K562 (cell line): Measurements from ENCODE around the gene RYR1. TPM values are rescaled to one million over a fixed set of nuclear protein-coding genes. Genes with fewer than 3 reads are reported as not detected.

Source experiments
- ATAC-seq: fragments of 200-7000 bp; cut with Tn5 transposase; 3 replicates; pipeline ENCODE4 v1.9.1; 2020; ENCODE audit warnings: moderate library complexity
- BruUV-seq: library from RNA; stranded (reverse); fragments of 400-500 nt; replicated peaks from 2 replicates; lab custom pipeline; 2021; lab: Mats Ljungman, UMichigan
- CTCF ChIA-PET: fragments of 300-600 bp; formaldehyde crosslinking; extraction: SDS; loops from one replicate; lab custom pipeline; 2021; ENCODE audit warnings: low intra/inter-chr PET ratio; lab: Yijun Ruan, JAX
- POLR2A ChIA-PET: fragments of 300-600, 350-650 bp; sonication (Branson Sonifier 250); formaldehyde crosslinking; extraction: SDS; loops from one replicate; lab custom pipeline; 2021; ENCODE audit warnings: antibody characterized with exemption, inconsistent platforms; lab: Yijun Ruan, JAX
- DNase-seq, 4 experiments: peaks; one replicate each; pipeline versions ENCODE4 v3.0.0 to v3.0.0-alpha.2; 2011 to 2018; ENCODE audit warnings: low spot score in 3 of 4, mixed read lengths in 3 of 4; ENCODE audit errors: extremely low read depth in 1 of 4
- FAIRE-seq: peaks from 2 replicates; lab custom pipeline; 2011; peaks lifted over from hg19 to GRCh38; lab: Jason Lieb, UNC
- H2AFZ ChIP-seq: 2 replicates; pipeline ENCODE4 v1.6.0; 2011; ENCODE audit warnings: low read depth, low read length, control low read depth, inconsistent platforms
- H3K27ac ChIP-seq: fragments of 200-600 bp; 3 replicates; pipeline ENCODE4 v1.8.0; 2011; ENCODE audit warnings: low read depth, mild to moderate bottlenecking, control low read depth, inconsistent platforms, low read length, moderate library complexity, mixed read lengths; ENCODE audit errors: extremely low read depth
- H3K27me3 ChIP-seq, 2 experiments: fragments of 300-600 bp in 1 of 2; 2 replicates in 1 of 2; 3 replicates in 1 of 2; pipeline versions ENCODE4 v1.6.0 to v1.8.0; 2011; ENCODE audit warnings: inconsistent platforms in 2 of 2, low read length in 2 of 2, mild to moderate bottlenecking in 1 of 2, mixed read lengths in 1 of 2, moderate library complexity in 1 of 2; ENCODE audit not compliant: control insufficient read depth in 2 of 2, insufficient read depth in 2 of 2
- H3K36me3 ChIP-seq: fragments of 300-600 bp; 3 replicates; pipeline ENCODE4 v1.8.0; 2011; ENCODE audit warnings: mild to moderate bottlenecking, low read length, inconsistent platforms; ENCODE audit not compliant: control insufficient read depth, insufficient read depth
- H3K4me1 ChIP-seq, 2 experiments: fragments of 200-600 bp in 1 of 2; replicated peaks in 1 of 2; 2 replicates in 1 of 2; 3 replicates in 1 of 2; pipeline versions ENCODE4 v1.5.1 to v1.8.0; 2011; ENCODE audit warnings: inconsistent platforms in 2 of 2, low read length in 2 of 2, mild to moderate bottlenecking in 1 of 2, mixed read lengths in 1 of 2, moderate library complexity in 1 of 2; ENCODE audit not compliant: control insufficient read depth in 2 of 2, insufficient read depth in 2 of 2
- H3K4me2 ChIP-seq: 2 replicates; pipeline ENCODE4 v1.6.1; 2011; ENCODE audit warnings: low read length, control low read depth, inconsistent platforms, mixed read lengths; ENCODE audit not compliant: insufficient read depth
- H3K4me3 ChIP-seq: fragments of 200-600 bp; sonication (generic), shearing (Covaris generic); 2 replicates; pipeline ENCODE4 v1.5.1; 2016; ENCODE audit warnings: control low read depth, inconsistent platforms
- H3K79me2 ChIP-seq: fragments of 200-600 bp; 3 replicates; pipeline ENCODE4 v1.8.0; 2011; ENCODE audit warnings: low read length, inconsistent platforms; ENCODE audit not compliant: control insufficient read depth, insufficient read depth
- H3K9ac ChIP-seq, 2 experiments: 2 replicates each; pipeline versions ENCODE4 v1.6.0 to v1.6.1; 2011; ENCODE audit warnings: low read depth in 2 of 2, low read length in 2 of 2, control low read depth in 1 of 2, inconsistent platforms in 1 of 2, mild to moderate bottlenecking in 1 of 2, mixed read lengths in 1 of 2; ENCODE audit not compliant: insufficient read depth in 1 of 2
- H3K9me1 ChIP-seq: one replicate; pipeline ENCODE4 v1.6.0; 2011; ENCODE audit warnings: inconsistent platforms, mild to moderate bottlenecking, low read length, moderate library complexity; ENCODE audit not compliant: control insufficient read depth, insufficient read depth
- H3K9me3 ChIP-seq: replicated peaks from 2 replicates; pipeline ENCODE4 v1.5.1; 2011; ENCODE audit warnings: low read depth, low read length, inconsistent platforms; ENCODE audit not compliant: control insufficient read depth, insufficient read depth
- H4K20me1 ChIP-seq: replicated peaks from 2 replicates; pipeline ENCODE4 v1.6.1; 2011; ENCODE audit warnings: low read length, inconsistent platforms, mixed read lengths; ENCODE audit not compliant: control insufficient read depth, insufficient read depth
- GATA2 ChIP-seq: sonication (generic); formaldehyde crosslinking; IDR thresholded peaks from 2 replicates; pipeline ENCODE4 v1.4.0; 2020; ENCODE audit warnings: mild to moderate bottlenecking, missing genetic modification reagents
- HDAC1 ChIP-seq, 2 experiments: fragments of 450-650 bp; IDR thresholded peaks; 2 replicates each; pipeline ENCODE4 v1.6.1; 2016 to 2017; ENCODE audit warnings: inconsistent platforms in 1 of 2, mild to moderate bottlenecking in 1 of 2, moderate library complexity in 1 of 2
- SMAD2 ChIP-seq: fragments of 150-350 bp; IDR thresholded peaks from 2 replicates; pipeline ENCODE4 v1.6.1; 2014; ENCODE audit warnings: low read depth, mild to moderate bottlenecking, low read length
- SPI1 ChIP-seq: IDR thresholded peaks from 2 replicates; pipeline ENCODE4 v1.6.1; 2011; ENCODE audit warnings: low read depth, low read length, control low read depth, borderline replicate concordance
- ZBED1 ChIP-seq: IDR thresholded peaks from 2 replicates; pipeline ENCODE4 v1.6.1; 2014
- ZNF253 ChIP-seq: fragments of 250-450 bp; sonication (Bioruptor Pico); conservative IDR thresholded peaks from 2 replicates; pipeline ENCODE4 v1.6.1; 2021; ENCODE audit warnings: mild to moderate bottlenecking
- WGBS: fragments of 100-300 bp; shearing (Covaris generic); methylation state at CpG from one replicate; pipeline ENCODE4 v1.1.6; 2016; ENCODE audit warnings: low coverage, mixed read lengths; ENCODE audit not compliant: insufficient coverage; ENCODE audit errors: missing lambda C conversion rate; 5-methylcytosine and 5-hydroxymethylcytosine counted together
- in situ Hi-C: fragments of 300-500 bp; cut with MboI; formaldehyde crosslinking; loops from 4 replicates; pipeline ENCODE4 v1.15.0; 2018; ENCODE audit warnings: inconsistent platforms, mixed read lengths
- intact Hi-C: fragments of 100-400 bp; cut with micrococcal nuclease; formaldehyde crosslinking; loops from 2 replicates; pipeline ENCODE4 v1.14.2; 2022
- polyA plus RNA-seq, 8 experiments: library from polyadenylated mRNA; depleted of rRNA in 4 of 8; stranded (reverse) in 5 of 8; unstranded in 3 of 8; fragments of >200 nt; fragmentation: Nextera tagmentation in 2 of 8; fragmentation: Illumina TruSeq in 1 of 8; extraction: Ambion mirVana in 2 of 8; extraction: Trizol in 1 of 8; gene quantifications; 2 replicates each; pipeline versions ENCODE4 v1.2.1 to v1.2.3, GENCODE V29; 2011 to 2014; ENCODE audit warnings: inconsistent platforms in 1 of 8, missing spikeins in 1 of 8
- total RNA-seq, 7 experiments: library from RNA; depleted of rRNA in 6 of 7; stranded (reverse); fragments of >200 nt in 6 of 7; fragmentation: Illumina TruSeq in 2 of 7; extraction: Trizol in 2 of 7; gene quantifications; 2 replicates each; pipeline versions ENCODE4 v1.2.1 to v1.2.3, GENCODE V29; 2011 to 2021; ENCODE audit warnings: low replicate concordance in 1 of 7
- TF ChIP-seq, protein P1 (sequence below): fragments of 450-650 bp; IDR thresholded peaks from 2 replicates; pipeline ENCODE4 v1.6.1; 2016; ENCODE audit warnings: borderline replicate concordance
- TF ChIP-seq, protein P2 (sequence below): sonication (generic); formaldehyde crosslinking; IDR thresholded peaks from 2 replicates; pipeline ENCODE4 v1.8.0; 2022; ENCODE audit warnings: mild to moderate bottlenecking, low read depth, missing genetic modification reagents

RYR1 gene
- total and polyA plus RNA-seq, 9 of the 15 experiments (the other 6 are each of a cell fraction or from before 2014, with no cell fraction given): 0.11 to 7.4 (median 3.7) TPM

DNA sequence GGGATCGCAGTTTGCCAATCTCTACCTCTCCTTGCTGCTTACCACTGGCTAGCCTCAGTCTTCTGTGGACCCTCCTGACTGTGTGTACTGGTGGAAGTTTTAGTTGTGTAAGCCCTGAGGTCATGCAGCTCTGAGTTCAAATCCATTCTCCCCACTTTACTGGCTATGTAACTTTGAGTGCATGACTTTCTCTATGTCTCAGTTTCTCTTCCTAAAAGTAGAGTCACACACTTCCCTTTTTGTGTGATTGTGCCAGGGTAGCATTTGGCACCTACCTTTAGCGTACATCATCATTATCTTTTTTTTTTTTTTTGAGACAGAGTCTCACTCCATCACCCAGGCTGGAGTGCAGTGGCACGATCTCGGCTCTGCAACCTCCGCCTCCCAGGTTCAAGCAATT is 113.9 kb downstream of the RYR1 start:
- Histone ChIP-seq H3K27ac (no peak overlapping the region), H3K27me3 (no peaks in the 10 kb centered on the region), H4K20me1 (no peaks in the 10 kb centered on the region)
- TF ChIP-seq, protein P1, sequence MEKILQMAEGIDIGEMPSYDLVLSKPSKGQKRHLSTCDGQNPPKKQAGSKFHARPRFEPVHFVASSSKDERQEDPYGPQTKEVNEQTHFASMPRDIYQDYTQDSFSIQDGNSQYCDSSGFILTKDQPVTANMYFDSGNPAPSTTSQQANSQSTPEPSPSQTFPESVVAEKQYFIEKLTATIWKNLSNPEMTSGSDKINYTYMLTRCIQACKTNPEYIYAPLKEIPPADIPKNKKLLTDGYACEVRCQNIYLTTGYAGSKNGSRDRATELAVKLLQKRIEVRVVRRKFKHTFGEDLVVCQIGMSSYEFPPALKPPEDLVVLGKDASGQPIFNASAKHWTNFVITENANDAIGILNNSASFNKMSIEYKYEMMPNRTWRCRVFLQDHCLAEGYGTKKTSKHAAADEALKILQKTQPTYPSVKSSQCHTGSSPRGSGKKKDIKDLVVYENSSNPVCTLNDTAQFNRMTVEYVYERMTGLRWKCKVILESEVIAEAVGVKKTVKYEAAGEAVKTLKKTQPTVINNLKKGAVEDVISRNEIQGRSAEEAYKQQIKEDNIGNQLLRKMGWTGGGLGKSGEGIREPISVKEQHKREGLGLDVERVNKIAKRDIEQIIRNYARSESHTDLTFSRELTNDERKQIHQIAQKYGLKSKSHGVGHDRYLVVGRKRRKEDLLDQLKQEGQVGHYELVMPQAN: no peak
- TF ChIP-seq, protein P2, sequence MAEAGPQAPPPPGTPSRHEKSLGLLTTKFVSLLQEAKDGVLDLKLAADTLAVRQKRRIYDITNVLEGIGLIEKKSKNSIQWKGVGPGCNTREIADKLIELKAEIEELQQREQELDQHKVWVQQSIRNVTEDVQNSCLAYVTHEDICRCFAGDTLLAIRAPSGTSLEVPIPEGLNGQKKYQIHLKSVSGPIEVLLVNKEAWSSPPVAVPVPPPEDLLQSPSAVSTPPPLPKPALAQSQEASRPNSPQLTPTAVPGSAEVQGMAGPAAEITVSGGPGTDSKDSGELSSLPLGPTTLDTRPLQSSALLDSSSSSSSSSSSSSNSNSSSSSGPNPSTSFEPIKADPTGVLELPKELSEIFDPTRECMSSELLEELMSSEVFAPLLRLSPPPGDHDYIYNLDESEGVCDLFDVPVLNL (CRISPR knock-in tag): no peak
- no peak for TF ChIP-seq ZNF253 (CRISPR knock-in tag)
- TF ChIP-seq ZBED1: no peak
- TF ChIP-seq SMAD2: no peak
- TF ChIP-seq GATA2: no peak
- TF ChIP-seq SPI1: 0 out of 2 replicates have a peak, but pooled peaks have one; percentile 1
- TF ChIP-seq HDAC1 (IDR thresholded peaks at IDR 0.05): no peak
- TF ChIP-seq, all 486 proteins: peak for 1
- no peaks in the 10 kb centered on the region for H3K9me1 ChIP-seq
- CTCF ChIA-PET: no interaction called here
- FAIRE-seq (no peak), DNase-seq (no peak), ATAC-seq (no peak)
- H3K4me1 ChIP-seq: peaks cover 26 to 33% of the 10 kb centered on the region in 2 experiments
- H3K36me3 ChIP-seq: no peaks in the 10 kb centered on the region
- H3K79me2 ChIP-seq: peaks cover 8% of the 10 kb centered on the region; the same call in 2 of the 3 replicates
- POLR2A ChIA-PET: no interaction called here
- no peak overlapping the region for H3K9ac ChIP-seq
- H3K4me2 ChIP-seq: no peak overlapping the region
- in situ Hi-C loops: no loop called here
- no peak overlapping the region for H3K4me3 ChIP-seq
- H2AFZ ChIP-seq: no peak overlapping the region
- intact Hi-C loops: loop anchor here (10.0 kb wide), 1 partner anchor 187 kb away; no protein-coding TSS in a partner anchor
- BruUV-seq: no TSS peak
- 82% methylated on average over 5 of the region's 5 CpGs for WGBS
- no peaks in the 10 kb centered on the region for H3K9me3 ChIP-seq
